ENCODE data around the gene TLR8. TPM values are rescaled to one million over a fixed set of nuclear protein-coding genes. Genes with fewer than 3 reads are reported as not detected.
"Not testable (repeated sequence)": the region's sequence is repeated elsewhere in the genome, so short reads cannot be mapped to it uniquely, and the experiment has no call there.

TLR8 gene
- total and polyA plus RNA-seq, 10 of the 15 experiments (the other 5 are each of a cell fraction or from before 2014, with no cell fraction given), result 0.04 TPM; not detected in 9

- TF ChIP-seq STAT1 (conservative IDR thresholded peaks at IDR 0.05), result no peak
- no peak; the same call in 1 of the 2 replicates for TF ChIP-seq DPF2 (IDR thresholded peaks at IDR 0.05)
- peak; percentile 59 to 72; a peak in 3 of 4 replicates for TF ChIP-seq IKZF2 (IDR thresholded peaks at IDR 0.05)
- no peak for TF ChIP-seq ZNF274 (IDR thresholded peaks at IDR 0.05; ENCODE audit: insufficient read depth, insufficient read length)
- no peak for TF ChIP-seq IRF3 (IDR thresholded peaks at IDR 0.05)
- TF ChIP-seq IRF4 (IDR thresholded peaks at IDR 0.05; ENCODE audit: low read depth, low read length), result peak; percentile 71
- TF ChIP-seq IKZF1 (conservative IDR thresholded peaks at IDR 0.05), result peak; percentile 74
- peak in 1 of 2 experiments; percentile 31; a peak in 1 of 4 replicates for TF ChIP-seq EP300 (IDR thresholded peaks at IDR 0.05; ENCODE audit: borderline replicate concordance in 1 of 2, control insufficient read depth in 1 of 2, low read depth in 2 of 2, low read length in 2 of 2)
- TF ChIP-seq SPI1 (IDR thresholded peaks at IDR 0.05; ENCODE audit: borderline replicate concordance, insufficient read depth, low read depth, low read length), result peak; percentile 93
- TF ChIP-seq RUNX3 (IDR thresholded peaks at IDR 0.05; ENCODE audit: low read length), result peak; percentile 31; the same call in 1 of the 2 replicates
- TF ChIP-seq EED (IDR thresholded peaks at IDR 0.05; ENCODE audit: low read depth), result peak; percentile 87
- TF ChIP-seq PAX5 (IDR thresholded peaks at IDR 0.05; ENCODE audit: borderline replicate concordance, low read depth, low read length), result peak; percentile 97
- intact Hi-C loops (cut with micrococcal nuclease; ENCODE audit: unreplicated experiment), result no loop called here
- SMC1A ChIA-PET (ENCODE audit: uncharacterized antibody, unreplicated experiment), result interaction anchor here (7.8 to 18.8 kb wide), 3 partner anchors 12 to 121 kb away, joined by 35 to 632 read pairs (median 351); partner anchors contain the start of gene TMSB4X
- H3K4me3 ChIP-seq, result no peak overlapping the region
- in situ Hi-C loops (cut with MboI), result loop anchor here (25.0 kb wide), 1 partner anchor 700 kb away; the partner anchor contains the start of gene TCEANC
- H2AFZ ChIP-seq (ENCODE audit: control insufficient read depth, low read depth, low read length), result no peak overlapping the region
- CTCF ChIA-PET, result no interaction called here
- RAD21 ChIA-PET (ENCODE audit: unreplicated experiment), result interaction anchor here (1.2 to 7.7 kb wide), 2 partner anchors 12 to 38 kb away, joined by 3 to 80 read pairs; no protein-coding TSS in a partner anchor
- H3K79me2 ChIP-seq (ENCODE audit: control insufficient read depth, insufficient read depth, low read length), result no peaks in the 10 kb centered on the region; the same call in none of the 2 replicates
- peak overlapping the region; percentile 69 for H3K27ac ChIP-seq (ENCODE audit: control insufficient read depth, insufficient read depth)
- H3K9me3 ChIP-seq (replicated peaks; ENCODE audit: control insufficient read depth, insufficient read depth, low read length), result no peaks in the 10 kb centered on the region; the same call in 2 of the 3 replicates
- no peak overlapping the region for H3K9ac ChIP-seq (ENCODE audit: control insufficient read depth, insufficient read depth, low read length)
- ATAC-seq, result peak; percentile 52
- FAIRE-seq, result no peak
- POLR2A ChIA-PET, result interaction anchor here (7.7 kb wide), 1 partner anchor 11 kb away, joined by 138 read pairs; the partner anchor contains the start of gene TMSB4X
- DNase-seq (ENCODE audit: low read depth, low spot score), result no peak
- no peaks in the 10 kb centered on the region for H4K20me1 ChIP-seq (ENCODE audit: control insufficient read depth, insufficient read depth)
- WGBS (ENCODE audit: insufficient coverage, insufficient replicate concordance, low lambda C conversion rate, missing lambda C conversion rate), result 48% methylated on average over 4 of the region's 4 CpGs
- no peaks in the 10 kb centered on the region for H3K27me3 ChIP-seq (replicated peaks in 1 of 2; ENCODE audit: control insufficient read depth in 2 of 2, insufficient read depth in 2 of 2, low read length in 1 of 2)
- no peaks in the 10 kb centered on the region for H3K36me3 ChIP-seq (ENCODE audit: control insufficient read depth in 2 of 2, insufficient read depth in 2 of 2, low read length in 1 of 2)
- peak overlapping the region; percentile 13; the same call in 1 of the 2 replicates for H3K4me2 ChIP-seq (ENCODE audit: control insufficient read depth, insufficient read depth)
- no TSS peak for BruUV-seq (replicated peaks)
- peaks cover 29% of the 10 kb centered on the region for H3K4me1 ChIP-seq (ENCODE audit: control insufficient read depth, insufficient read depth, low read length)
Observed at GRCh38 chrX:12962041-12962504, 55.7 kb downstream of the TLR8 start.

GRCh38 chrX:12963210-12963850 lies 56.9 kb downstream of the TLR8 start:
- WGBS (ENCODE audit: insufficient coverage, insufficient replicate concordance, low lambda C conversion rate, missing lambda C conversion rate), result 91% methylated on average over 11 of the region's 52 CpGs
- BruUV-seq (replicated peaks); RAD21 ChIA-PET (ENCODE audit: unreplicated experiment); DNase-seq (ENCODE audit: low read depth, low spot score); H3K79me2 ChIP-seq (ENCODE audit: control insufficient read depth, insufficient read depth, low read length); H2AFZ ChIP-seq (ENCODE audit: control insufficient read depth, low read depth, low read length); H3K9ac ChIP-seq (ENCODE audit: control insufficient read depth, insufficient read depth, low read length); H3K9me3 ChIP-seq (replicated peaks; ENCODE audit: control insufficient read depth, insufficient read depth, low read length); SMC1A ChIA-PET (ENCODE audit: uncharacterized antibody, unreplicated experiment); FAIRE-seq; POLR2A ChIA-PET; H3K27me3 ChIP-seq (replicated peaks in 1 of 2; ENCODE audit: control insufficient read depth in 2 of 2, insufficient read depth in 2 of 2, low read length in 1 of 2); H3K27ac ChIP-seq (ENCODE audit: control insufficient read depth, insufficient read depth); H3K4me2 ChIP-seq (ENCODE audit: control insufficient read depth, insufficient read depth); H3K4me3 ChIP-seq; ATAC-seq; H4K20me1 ChIP-seq (ENCODE audit: control insufficient read depth, insufficient read depth); intact Hi-C loops (cut with micrococcal nuclease; ENCODE audit: unreplicated experiment); CTCF ChIA-PET; H3K36me3 ChIP-seq (ENCODE audit: control insufficient read depth in 2 of 2, insufficient read depth in 2 of 2, low read length in 1 of 2): not testable (repeated sequence)
- in situ Hi-C loops (cut with MboI), result loop anchor here (25.0 kb wide), 1 partner anchor 699 kb away; the partner anchor contains the start of gene TCEANC
- H3K4me1 ChIP-seq (ENCODE audit: control insufficient read depth, insufficient read depth, low read length), result peaks cover 27% of the 10 kb centered on the region
